Right ventricle myocardium inferior (tissue), 1 donor: ENCODE measurements around the gene CFAP46. TPM values are rescaled to one million over a fixed set of nuclear protein-coding genes. Genes with fewer than 3 reads are reported as not detected.
A peak's percentile ranks its signal among the peaks of the same experiment; 100 is the strongest.
"Not testable (repeated sequence)": the region's sequence is repeated elsewhere in the genome, so short reads cannot be mapped to it uniquely, and the experiment has no call there.

Experiments
- ATAC-seq: fragments of 200-7000 bp; cut with Tn5 transposase; one replicate; pipeline ENCODE4 v1.9.1; 2020; ENCODE audit warnings: mild to moderate bottlenecking, moderate library complexity
- DNase-seq: peaks from one replicate; pipeline ENCODE4 v3.0.0; 2021; ENCODE audit errors: missing footprints
- intact Hi-C: fragments of 100-400 bp; cut with DNase I; formaldehyde crosslinking; loops from one replicate; pipeline ENCODE4 v1.11.0; 2022
- total RNA-seq: library from RNA; stranded (reverse); fragmentation: NEBNext Ultra II Directional; extraction: Animal tissue kit (Norgen Biotek cat#: 25700); gene quantifications from one replicate; pipeline ENCODE4 v1.2.1, GENCODE V29; 2021
- donor health status: DM: no; HTN: yes; CAD: no; lungs with severe emphysema.

CFAP46 gene
- total RNA-seq, 1 donor from 2014 or later = 0.57 TPM

DNA sequence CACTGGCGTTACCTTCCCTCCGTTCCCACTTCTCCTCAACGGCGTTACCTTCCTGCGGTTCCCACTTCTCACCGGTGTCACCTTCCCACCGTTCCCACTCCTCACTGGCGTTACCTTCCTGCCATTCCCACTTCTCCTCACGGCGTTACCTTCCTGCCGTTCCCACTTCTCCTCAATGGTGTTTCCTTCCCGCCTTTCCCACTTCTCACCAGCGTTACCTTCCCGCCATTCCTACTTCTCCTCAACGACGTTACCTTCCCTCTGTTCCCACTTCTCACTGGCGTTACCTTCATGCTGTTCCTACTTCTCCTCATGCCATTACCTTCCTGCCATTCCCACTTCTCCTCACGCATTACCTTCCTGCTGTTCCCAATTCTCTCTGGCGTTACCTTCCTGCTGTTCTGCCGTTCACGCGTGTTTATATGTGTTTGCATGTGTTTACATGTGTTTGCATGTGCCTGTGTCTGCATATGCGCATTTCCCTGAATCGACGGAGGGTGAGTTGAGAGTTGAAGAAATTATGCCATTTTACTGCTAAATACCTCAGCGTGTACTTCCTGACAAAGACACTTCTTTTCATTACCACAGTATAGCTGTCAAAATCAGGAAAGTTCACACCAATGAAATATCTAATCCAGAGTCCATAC is 23.2 kb upstream of the CFAP46 start:
- DNase-seq = no peak
- intact Hi-C loops = no loop called here
- ATAC-seq = no peak

DNA sequence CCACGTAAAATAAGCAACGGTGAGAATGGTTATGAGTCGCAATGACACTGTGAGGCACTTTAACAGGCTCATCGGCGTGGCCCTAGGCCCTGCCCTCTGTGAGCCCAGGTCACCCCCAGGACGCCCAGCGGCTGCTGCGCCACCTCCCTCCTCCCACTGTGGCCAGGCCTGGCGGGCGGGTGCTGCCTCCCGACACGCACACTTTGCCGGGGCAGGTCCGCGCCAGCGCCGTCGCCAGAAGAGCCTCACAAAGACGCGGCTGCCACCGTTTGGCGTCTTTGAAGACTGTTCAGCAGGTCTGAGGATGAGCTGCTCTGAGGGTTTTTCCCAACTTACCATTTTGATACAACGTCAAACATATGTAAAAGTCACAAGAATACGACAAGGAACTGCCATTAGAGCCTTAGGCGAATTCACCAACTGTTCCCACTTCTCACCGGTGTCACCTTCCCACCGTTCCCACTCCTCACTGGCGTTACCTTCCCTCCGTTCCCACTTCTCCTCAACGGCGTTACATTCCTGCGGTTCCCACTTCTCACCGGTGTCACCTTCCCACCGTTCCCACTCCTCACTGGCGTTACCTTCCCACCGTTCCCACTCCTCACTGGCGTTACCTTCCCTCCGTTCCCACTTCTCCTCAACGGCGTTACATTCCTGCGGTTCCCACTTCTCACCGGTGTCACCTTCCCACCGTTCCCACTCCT is 22.5 kb upstream of the CFAP46 start:
- DNase-seq, ATAC-seq, intact Hi-C loops: not testable (repeated sequence)

DNA sequence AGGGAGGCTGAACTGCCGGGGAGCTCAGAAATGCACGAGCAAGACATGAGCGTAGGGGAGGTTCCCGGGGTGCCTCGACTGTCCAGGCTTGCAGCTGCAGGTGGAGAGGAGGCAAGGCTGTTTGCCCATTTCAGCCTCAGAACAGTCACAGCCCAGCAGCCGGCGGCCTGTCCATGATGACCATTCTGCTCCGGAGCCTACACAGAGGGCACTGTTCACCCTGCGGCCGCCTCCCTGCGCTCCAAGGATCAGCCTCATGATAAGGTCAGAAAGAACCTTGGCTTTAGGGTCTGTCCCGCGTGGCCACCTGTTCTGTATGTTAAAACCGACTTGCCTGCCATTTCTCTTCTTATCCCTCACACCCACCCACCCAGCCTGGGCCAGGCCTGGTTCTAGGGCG is 21.9 kb upstream of the CFAP46 start:
- ATAC-seq (no peak), DNase-seq (no peak)
- intact Hi-C loops = no loop called here

DNA sequence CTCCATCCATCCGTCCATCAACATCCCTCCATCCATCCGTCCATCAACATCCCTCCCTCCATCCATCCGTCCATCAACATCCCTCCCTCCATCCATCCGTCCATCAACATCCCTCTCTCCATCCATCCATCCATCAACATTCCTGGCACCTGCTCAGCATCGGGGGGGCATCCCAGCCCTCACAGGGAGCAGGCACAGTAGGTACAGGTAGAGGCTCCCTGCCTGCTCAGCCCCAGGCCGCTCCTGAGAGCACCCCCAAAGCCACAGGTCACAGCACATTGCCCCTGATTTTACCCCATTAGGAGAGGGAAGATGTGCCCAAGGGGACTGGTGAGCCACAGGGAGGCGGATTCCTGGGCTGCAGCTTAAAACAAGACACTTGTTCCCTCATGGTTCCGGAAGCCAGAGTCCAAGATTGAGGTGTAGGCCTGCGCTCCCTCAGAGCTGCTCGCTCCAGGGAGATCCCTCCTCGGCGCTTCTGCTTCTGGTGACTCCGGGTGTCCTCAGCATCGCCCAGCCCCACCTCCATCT is 21.1 kb upstream of the CFAP46 start:
- DNase-seq (no peak), ATAC-seq (no peak)
- intact Hi-C loops = no loop called here

DNA sequence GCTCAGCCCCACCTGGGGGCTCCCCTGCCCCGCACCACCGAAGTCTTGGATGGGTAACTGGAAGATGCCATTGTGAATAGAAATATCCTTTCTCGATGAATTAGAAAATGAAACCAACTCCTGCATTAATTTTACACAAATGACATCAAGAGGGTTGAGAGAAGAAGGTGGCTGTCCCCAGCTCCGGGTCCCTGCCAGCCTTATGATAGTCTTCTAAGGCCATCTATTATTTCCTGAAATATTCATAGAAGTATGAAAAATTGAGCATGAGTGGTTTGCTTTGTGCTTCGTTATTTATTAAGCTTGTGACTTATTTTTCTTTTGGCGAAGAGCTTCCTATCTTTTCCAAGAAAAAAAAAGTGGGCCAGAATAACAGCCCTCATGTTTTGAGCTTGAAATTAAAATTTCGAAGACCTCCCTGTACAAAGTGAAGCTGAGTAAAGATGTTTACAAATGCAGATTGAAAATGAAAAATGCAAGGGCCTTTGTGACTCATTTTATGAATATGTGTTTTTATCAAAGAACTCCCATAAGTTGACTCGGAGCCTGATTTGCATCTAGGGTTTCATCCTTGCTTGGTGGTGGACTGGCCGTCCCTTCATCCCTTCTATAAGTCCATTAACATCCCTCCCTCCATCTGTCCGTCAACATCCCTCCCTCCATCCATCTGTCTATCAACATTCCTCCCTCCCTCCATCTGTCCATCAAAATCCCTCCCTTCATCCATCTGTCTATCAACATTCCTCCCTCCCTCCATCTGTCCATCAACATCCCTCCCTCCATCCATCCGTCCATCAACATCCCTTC is 20.5 kb upstream of the CFAP46 start:
- ATAC-seq (no peak), DNase-seq (no peak)
- intact Hi-C loops = no loop called here

DNA sequence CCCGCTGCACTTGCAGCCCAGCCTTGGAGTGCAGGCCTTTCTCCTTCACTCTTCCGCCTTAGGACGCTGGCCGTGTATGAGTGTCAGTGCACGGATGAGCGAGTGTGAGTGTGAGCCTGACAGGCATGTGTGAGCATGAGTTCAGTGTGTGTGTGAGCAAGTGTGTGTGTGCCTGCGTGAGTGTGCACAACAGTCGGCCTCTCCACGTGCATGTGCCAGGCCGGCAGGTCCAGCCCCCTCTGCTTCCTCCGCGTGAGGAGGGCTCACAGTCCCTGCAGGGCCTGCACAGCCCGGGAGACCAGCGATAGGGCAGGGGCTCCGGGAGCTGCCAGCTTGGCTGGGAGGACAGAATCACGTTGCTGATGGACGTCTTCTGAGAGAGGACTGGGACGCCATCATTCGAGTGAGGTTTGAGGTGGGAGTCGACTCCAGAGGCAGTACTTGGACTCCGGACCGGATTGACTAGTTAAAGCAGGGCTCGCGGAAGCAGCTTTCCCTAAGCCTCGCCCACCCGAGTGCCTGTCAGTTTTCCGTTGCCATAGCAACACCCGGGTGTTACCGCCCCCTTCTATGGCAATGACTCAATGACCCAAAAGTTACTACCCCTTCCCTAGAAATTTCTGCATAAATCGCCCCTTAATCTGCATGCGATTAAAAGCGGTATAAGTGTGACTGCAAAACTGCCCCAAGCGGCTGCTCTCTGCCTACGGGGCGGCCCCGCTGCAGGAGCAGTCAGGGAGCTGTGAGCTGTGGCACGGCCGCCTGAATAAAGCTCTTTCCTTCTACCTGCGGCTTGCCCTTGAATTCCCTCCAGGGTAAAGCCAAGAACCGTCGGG is 19.6 kb upstream of the CFAP46 start:
- DNase-seq (no peak), ATAC-seq (peak; percentile 57)
- intact Hi-C loops = no loop called here

DNA sequence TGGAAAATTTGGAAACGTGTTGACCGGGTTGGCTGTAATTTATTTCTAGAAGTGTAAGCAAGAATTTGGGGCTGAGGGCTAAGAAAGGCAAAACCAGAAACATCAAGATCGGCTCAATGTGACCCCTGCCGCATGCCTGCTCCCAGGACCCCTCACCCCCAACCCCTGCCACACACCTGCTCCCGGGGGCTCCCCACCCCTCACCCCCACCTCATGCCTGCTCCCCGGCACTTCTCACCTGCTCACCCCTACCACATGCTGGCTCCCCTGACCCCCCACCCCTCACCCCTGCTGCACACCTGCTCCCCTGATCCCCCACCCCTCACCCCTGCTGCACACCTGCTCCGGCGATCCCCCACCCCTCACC is 19.0 kb upstream of the CFAP46 start:
- ATAC-seq (no peak), DNase-seq (no peak)
- intact Hi-C loops = no loop called here

DNA sequence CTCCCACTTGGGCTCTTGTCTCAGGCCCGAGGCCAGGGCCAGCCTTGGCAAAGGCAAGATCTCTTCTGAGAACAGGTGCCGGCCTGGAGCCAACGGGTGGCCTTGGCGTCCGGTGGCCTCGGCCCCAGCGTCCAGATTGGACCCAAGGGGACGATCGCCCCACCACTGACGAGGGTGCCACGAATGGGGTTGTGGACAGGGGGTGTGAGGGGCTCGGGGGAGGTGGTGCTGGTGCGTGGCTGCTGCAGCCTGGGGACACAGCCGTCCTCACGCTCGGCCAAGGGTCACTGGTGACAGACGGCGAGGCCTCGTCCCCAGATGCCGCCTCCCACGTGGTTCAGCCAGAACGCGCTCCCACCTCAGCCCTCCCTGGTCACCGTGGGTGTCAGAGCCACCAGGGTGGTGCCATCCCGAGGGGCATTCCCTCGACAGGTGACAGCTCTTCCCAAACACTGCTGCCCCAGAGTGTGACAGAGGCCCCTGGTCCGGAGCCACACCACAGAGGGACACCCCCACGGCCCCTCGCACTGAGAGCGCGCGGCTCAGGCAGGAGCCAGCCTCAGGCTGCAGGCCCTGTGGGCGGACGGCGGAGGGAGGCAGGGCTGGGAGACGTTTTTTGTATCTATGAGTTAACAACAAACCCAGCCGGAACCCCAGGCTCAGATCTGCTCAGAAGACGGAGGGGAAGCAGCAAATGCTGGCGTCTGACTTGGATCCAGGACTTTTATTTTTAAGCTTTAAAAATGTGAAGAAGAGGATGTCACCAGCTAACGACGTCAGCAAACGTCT is 18.5 kb upstream of the CFAP46 start:
- intact Hi-C loops = no loop called here
- no peak for DNase-seq
- no peak for ATAC-seq

DNA sequence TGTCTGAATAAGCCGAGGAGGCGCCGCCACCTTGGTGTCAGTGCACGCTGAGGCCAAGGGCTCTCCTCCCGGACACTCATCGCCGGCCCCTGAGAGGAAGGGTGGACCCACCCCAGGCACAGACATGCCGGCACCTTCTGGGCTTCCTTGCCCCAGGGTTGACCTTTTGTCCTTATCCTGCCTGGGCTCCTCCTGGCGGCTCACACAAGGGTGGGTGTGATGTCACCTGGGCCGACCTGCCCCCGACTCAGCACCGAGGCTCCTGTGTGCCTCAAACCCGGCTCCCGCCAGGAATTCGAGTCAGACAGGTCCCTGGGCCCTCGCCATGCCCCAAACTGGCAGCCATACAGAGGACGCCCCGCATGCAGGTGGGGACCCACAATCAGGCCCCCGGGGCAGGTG is 17.7 kb upstream of the CFAP46 start:
- ATAC-seq (no peak), DNase-seq (no peak)
- intact Hi-C loops = no loop called here

DNA sequence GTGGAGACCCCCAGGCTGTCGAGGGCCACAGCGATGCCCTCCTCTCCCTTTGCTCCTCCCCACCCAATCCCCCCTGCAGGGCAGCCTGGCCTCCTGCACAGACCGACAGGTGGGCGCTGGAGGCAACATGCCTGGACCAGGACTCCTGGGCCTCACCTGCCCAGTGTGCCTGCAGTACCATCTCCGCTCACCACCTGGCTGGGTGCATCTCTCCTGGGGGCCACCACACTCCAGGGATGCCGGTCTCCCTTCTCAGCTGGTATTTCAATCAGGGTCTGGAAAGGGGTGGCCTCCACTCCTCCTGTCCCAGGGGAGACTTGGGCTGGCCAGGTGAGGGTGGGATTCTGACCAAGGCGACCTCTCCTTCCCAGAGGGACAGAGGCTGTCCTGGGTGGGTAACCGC is 17.2 kb upstream of the CFAP46 start:
- ATAC-seq = no peak

DNA sequence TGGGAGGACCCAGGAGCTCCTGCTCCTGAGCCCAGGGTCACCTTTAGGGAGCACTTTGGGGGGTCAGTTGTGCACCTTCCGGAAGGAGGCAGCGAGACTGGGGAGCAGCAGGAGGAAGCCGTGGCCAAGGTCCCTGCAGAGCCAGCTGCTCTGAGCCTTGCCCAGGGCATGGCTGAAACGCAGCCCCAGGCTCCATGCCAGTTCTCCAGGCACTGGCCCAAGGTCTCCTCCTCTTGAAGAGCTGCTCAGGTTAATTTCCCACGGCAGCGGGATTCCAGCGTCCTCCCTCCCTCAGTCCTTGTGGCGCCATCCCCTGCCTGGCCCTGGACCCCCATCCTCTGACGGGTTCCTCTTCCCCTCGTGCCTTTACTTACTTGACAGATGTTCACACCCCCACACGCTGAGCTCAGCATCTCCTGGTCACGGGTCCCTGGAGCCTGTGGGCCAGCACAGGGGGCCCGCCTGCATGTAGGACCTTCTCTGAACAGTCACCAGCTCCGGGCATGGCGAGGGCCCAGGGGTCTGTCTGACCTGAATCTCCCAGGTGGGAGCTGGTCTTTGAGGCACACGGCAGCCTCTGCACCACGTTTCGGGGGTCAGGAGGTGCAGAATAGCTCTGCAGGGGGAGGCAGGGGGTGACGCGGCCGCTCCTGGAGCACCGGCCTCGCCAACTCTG is 16.7 kb upstream of the CFAP46 start:
- no peak for DNase-seq
- ATAC-seq = peak; percentile 37
- intact Hi-C loops = no loop called here

More for the DNA sequence above, 17.2 kb upstream of the CFAP46 start:
- DNase-seq = no peak
- intact Hi-C loops = no loop called here

DNA sequence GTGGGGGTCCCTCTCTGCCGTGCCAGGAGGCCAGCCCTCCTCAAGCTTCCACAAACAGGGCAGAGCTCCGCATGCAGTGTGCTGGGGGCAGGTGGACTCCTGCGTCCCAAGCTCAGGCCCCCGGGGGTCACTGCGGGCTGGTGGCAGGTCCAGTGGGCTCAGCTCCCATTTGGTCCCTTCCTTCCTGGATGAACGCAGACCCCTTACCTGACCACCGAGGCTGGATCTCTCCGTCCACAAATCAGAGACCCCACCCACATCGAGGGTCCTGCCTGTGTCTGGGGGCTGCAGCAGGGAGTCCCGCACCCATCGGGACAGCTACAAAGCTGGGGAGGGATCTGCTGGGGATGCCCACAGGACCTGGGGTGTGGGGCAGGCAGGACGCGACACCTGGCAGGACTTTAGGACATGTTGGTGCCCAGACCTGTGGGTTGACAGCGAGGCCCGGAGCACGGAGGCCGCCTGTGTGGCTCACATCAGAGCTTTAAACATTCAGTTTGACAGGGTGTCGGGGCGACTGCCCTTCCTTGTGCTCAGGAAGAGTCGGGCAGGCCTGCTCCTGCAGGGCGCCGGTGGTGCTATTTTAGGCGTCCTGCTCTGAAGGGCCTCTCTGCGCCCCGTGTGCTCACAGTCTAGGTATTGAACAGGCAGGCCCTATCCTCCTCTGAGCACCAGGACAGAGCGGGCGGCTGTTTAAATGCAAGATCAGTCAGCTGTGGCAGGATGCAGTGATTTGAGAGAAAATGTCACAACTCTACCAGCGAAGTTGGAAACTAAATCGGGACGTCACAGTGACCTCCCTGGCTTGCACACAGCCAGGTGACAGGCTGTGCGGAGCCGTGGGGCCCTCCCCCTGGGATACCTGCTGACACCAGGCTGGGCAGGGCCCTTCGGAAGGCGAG is 15.9 kb upstream of the CFAP46 start:
- intact Hi-C loops = no loop called here
- no peak for DNase-seq
- ATAC-seq = no peak

DNA sequence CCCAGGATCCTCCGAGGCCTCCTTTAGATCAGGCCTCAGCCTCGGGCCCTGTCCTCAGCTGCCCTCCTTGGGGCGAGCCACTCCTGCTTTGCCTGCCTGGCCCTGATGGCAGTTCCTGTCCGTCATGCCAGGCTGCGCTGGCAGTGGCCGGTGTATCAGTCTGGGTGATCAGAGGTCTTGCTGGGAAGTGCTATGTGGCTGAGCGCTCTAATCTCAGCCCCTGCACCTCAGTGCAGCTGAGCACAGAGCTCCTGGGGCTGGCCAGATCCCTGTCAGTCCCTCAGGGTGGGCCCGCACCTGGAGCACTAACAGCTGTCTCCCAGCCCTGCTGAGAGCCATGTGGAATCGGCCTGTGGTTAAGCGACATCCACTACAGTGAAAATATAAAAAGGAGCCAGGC is 14.8 kb upstream of the CFAP46 start:
- ATAC-seq = no peak
- no peak for DNase-seq
- intact Hi-C loops = no loop called here

DNA sequence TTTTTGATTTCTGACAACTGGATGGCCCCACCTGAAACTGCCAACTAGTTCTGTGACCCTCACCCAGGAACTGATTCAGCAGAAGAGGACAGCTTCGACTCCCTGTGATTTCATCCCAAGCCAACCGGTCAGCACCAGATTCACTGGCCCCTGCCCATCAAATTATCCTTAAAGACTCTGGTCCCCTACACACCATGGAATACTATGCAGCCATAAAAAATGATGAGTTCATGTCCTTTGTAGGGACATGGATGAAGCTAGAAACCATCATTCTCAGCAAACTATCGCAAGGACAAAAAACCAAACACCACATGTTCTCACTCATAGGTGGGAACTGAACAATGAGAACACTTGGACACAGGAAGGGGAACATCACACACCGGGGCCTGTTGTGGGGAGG is 13.9 kb upstream of the CFAP46 start:
- intact Hi-C loops, DNase-seq, ATAC-seq: not testable (repeated sequence)

DNA sequence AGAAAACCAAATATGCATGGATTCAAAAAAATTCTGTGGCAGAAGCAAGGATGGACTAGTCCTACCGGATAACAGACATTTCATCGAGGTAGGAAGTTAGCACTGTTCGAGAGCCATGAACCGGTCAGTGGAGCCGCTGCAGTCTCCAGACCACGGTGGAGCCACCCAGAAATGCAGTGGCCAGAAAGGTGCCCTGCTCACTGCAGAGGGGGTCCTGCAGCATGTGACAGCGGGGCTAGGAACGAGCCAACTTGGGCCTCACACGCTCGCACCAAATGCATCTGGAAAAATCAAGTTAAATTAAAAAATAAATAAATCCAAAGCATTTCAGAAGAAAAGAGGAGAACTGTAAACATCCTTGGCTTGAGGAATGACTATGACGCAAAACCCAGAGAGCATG is 13.1 kb upstream of the CFAP46 start:
- ATAC-seq (no peak), DNase-seq (no peak)
- intact Hi-C loops = no loop called here

DNA sequence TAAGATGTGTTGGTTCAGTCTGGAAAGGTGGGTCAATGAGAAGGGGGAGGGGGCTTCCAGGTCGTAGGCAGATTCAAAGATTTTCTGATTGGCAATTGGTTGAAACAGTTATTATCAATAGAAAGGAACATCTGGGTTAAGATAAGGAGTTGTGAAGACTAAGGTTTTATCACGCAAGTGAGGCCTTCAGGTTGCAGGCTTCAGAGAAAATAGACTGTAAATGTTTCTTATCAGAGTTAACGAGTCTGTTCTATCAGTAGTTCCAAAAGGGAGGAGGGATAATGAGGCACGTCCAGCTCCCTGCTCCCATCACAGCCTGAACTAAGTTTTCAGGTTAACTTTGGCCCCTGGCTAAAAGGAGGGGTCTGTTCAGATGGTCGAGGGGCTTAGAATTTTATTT is 11.1 kb upstream of the CFAP46 start:
- ATAC-seq = no peak
- intact Hi-C loops = no loop called here
- DNase-seq = peak; percentile 9

DNA sequence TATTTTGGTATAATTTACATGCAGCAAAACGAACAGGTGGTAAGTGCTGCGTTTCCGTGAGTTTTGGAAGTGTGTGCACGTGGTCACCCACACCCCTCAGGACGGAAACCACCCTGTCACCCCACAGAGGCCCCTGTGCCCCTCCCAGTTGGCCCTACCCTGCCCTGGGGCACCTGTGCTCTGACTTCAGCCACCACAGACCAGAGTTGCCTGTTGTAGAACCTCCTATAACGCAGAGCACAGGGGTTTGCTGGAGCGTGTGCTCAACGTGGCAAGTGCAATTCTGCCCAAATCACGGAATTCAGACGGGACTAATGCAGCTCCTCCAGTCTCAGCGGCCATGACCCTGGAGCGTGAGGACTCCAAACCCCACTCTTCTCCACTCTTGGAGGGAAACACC is 9.6 kb upstream of the CFAP46 start:
- DNase-seq = peak; percentile 4
- peak; percentile 20 for ATAC-seq
- intact Hi-C loops = no loop called here
